ENCODE data around the gene MAP6.
"Not testable (repeated sequence)": the region's sequence is repeated elsewhere in the genome, so short reads cannot be mapped to it uniquely, and the experiment has no call there.

MAP6 gene

DNA sequence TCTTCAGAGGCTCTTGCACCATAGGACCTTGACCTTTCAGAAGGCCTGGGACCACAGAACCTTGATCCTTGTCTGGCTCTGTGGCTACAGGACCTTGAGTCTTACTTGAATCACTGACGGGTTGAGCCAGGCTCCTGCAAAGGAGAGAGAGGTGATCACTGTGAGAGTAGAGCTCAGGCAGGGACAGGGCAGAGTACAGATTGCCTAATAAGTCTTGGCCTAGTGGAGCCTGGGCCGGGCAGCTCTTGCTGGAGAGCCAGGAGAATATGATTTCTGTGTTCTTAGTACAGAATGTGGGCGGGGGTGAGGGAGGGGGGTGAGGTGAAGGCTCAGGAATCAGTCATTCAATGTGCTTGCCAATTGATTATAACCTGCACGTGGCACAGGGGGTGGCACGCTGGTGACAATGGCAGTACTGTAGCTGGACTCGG lies 80.8 kb downstream of the MAP6 start:
- TF ChIP-seq CTCF (IDR thresholded peaks at IDR 0.05; ENCODE audit: low read length, missing control alignments): no peak
- no peak for DNase-seq (ENCODE audit: low read depth)
- H3K4me3 ChIP-seq (replicated peaks; ENCODE audit: low read depth, low read length): no peak overlapping the region

DNA sequence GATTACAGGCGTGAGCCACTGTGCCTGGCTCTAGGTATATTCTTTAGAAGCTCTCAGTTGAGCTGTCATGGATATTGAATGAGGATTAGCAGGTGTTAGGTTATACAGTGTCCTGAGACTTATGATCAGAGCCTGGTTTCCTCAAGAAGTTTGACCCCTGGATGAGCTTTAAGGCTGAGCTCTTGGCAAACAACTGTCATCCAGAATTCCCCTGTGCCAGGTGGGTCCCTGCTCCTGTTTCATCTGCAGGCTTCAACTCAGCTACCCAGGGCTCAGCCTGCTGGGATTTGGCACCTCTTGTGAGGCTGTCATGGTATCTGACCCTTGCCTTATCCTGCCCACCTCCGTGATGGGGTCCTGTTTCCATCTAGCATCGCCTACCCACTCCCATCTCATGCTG lies 82.4 kb downstream of the MAP6 start:
- H3K4me3 ChIP-seq (replicated peaks; ENCODE audit: low read depth, low read length): no peak overlapping the region
- no peak for TF ChIP-seq CTCF (IDR thresholded peaks at IDR 0.05; ENCODE audit: low read length, missing control alignments)
- no peak for DNase-seq (ENCODE audit: low read depth)

DNA sequence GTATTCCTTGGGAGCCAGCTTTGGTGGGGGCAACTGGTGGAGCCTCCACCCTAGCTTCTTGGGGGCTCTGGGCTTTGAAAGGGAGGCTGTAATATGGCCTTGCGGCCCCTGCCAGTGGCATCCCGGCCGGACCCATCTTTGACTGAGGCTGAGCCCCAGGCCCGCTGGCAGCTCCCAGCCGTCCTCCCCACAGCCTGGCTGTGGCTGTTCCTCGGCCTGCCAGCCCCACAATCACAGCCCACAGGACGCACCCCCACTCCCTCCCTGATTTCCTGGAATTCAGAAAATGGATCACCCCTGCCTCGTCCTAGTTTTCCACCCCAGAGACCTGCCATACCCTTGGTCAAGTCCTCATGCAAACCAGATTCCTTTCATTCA lies 83.6 kb downstream of the MAP6 start:
- DNase-seq (ENCODE audit: low read depth): no peak
- TF ChIP-seq CTCF (IDR thresholded peaks at IDR 0.05; ENCODE audit: low read length, missing control alignments): no peak
- H3K4me3 ChIP-seq (replicated peaks; ENCODE audit: low read depth, low read length): no peak overlapping the region

GRCh38 chr11:75584659-75585292 lies 84.1 kb downstream of the MAP6 start:
- not testable (repeated sequence) for H3K4me3 ChIP-seq (replicated peaks; ENCODE audit: low read depth, low read length); DNase-seq (ENCODE audit: low read depth)

GRCh38 chr11:75583718-75584658 lies 84.8 kb downstream of the MAP6 start:
- no peak for TF ChIP-seq CTCF (IDR thresholded peaks at IDR 0.05; ENCODE audit: low read length, missing control alignments)
- DNase-seq (ENCODE audit: low read depth): peak; percentile 62
- H3K4me3 ChIP-seq (replicated peaks; ENCODE audit: low read depth, low read length): peak overlapping the region; percentile 61

DNA sequence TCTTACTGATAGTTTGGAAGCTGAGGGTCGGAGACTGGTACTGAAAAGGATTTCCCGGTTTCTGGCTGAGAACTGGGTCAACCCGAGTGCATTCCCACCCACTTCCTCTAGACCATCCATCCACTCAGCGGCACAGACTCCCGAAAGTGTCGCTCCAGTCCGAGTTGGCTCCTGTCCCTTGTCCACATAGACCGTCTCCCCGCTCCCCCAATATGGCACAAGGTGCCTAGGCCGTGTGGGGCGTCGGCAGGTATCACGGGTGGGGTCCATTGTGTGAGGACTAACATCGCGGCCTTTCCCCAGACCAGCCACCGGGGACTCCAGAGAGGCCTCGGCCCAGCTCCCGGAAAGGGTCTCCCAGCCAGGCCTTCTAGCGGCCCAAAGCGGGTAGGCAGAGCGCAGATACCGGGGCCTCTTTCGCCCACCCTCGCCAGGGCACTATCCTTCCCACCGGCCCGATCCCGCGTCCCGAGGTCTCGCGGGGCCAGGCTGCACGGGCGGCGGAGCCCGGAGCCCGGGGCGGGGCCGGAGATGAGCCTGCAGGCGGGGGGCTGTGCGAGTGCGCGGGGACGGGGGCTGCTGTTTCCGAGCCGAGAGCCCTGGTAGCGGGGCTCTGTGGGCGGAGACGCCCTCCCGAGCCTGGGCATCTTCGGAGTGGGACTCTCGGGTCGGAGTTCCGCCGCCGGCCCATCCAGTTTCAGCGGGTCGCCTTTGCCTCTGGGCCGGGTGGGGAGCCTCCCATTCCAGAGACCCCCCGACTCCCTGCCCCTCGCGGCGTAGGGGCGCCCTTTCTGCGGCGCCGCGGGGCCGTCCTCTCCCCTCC lies 85.7 kb downstream of the MAP6 start:
- peak; percentile 29 for TF ChIP-seq CTCF (IDR thresholded peaks at IDR 0.05; ENCODE audit: low read length, missing control alignments)
- peak; percentile 61 for DNase-seq (ENCODE audit: low read depth)
- peak overlapping the region; percentile 61 for H3K4me3 ChIP-seq (replicated peaks; ENCODE audit: low read depth, low read length)

DNA sequence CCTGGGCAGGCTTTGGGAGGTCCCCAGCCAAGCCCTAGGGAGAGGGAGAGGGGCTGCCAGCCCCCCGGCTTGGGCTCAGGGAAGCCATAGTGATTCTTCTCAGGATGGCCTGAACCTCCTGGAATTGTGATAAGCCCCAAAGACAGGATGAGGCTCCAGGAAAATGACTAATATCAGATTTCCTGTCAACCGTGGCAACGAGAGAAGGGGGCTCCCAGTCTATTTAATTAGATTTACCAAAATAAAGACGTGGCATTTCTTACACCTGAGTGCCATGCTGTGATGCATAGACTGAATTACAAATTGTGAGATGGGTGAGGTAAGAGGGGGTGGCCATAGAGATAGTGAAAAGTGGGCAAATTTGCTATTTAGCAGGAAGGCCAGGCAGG lies 86.3 kb downstream of the MAP6 start:
- peak overlapping the region; percentile 61 for H3K4me3 ChIP-seq (replicated peaks; ENCODE audit: low read depth, low read length)
- no peak for DNase-seq (ENCODE audit: low read depth)
- TF ChIP-seq CTCF (IDR thresholded peaks at IDR 0.05; ENCODE audit: low read length, missing control alignments): no peak

Data from fibroblast of pulmonary artery (primary cell).